ENCODE measurements around the gene CALD1. TPM values are rescaled to one million over a fixed set of nuclear protein-coding genes. Genes with fewer than 3 reads are reported as not detected.

Gene CALD1
- total and polyA plus RNA-seq, 2 donors: 616 to 1,279 TPM

DNA sequence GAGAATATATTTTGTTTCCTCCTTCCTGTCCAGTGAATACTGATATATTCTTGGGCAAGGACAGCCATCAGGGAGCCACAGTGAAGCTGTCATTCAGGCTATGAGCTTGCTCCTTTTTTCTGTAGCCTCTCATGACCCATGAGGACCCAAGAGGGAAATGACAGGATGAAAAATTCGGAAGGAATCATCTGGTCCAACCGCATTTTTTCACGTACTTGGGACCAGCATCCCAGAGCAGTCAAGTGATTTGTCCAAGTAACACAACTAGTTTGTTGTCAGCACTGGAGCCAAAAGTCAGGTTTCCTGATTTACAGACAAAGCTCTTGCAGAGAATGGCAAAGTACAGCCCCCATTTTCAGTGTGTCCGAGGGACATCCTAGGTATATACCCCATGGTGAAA, 159.7 kb downstream of the CALD1 start:
- Histone ChIP-seq H3K4me3 (ENCODE audit: low read depth, low read length) (no peak overlapping the region), H3K4me1 (ENCODE audit: insufficient read depth) (no peaks in the 10 kb centered on the region), H3K36me3 (ENCODE audit: insufficient read depth) (peaks cover 3% of the 10 kb centered on the region), H3K27ac (ENCODE audit: low read depth) (no peak overlapping the region)
- WGBS: 85% methylated on average over 4 of the region's 4 CpGs
- DNase-seq (ENCODE audit: extremely low spot score): no peak

- Histone ChIP-seq H3K36me3 (ENCODE audit: insufficient read depth) (peaks cover 3% of the 10 kb centered on the region), H3K4me3 (ENCODE audit: low read depth, low read length) (no peak overlapping the region), H3K27ac (ENCODE audit: low read depth) (no peak overlapping the region), H3K4me1 (ENCODE audit: insufficient read depth) (no peaks in the 10 kb centered on the region)
- no peak for DNase-seq (ENCODE audit: extremely low spot score)
These were observed 161.3 kb downstream of the CALD1 start for GRCh38 chr7:134940729-134941128.

DNA sequence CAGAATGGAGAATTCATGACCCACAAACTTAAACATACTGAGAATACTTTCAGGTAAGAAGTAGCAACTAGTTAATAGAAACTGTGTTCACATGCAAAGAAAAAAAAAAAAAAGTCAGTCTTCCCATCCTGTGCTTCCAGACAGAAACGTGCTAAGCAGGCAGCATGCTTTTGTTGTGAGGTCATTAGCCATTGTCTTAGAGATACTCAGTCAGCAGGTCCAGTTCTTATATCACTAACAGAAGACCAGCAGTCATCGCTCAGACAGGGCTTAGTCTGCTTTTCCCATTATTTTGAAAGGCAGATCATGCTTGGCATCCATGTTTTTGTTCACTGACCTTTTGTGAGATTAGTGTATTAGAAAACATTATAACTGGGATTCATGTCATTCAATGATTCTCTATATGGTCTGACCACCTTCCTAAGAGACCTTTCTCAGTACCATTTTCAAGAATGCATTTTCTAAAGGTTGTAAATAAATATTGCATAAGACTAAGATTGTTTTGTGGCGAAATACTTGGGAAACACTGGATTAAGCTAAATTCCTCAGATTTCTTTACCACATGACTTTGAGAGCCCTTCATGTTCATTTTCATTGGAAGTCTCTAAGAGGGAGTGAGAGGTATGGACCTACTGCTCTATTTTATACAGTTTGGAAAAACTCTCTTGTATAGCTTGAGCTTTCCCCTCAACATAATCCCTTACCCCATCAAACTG, 161.9 kb downstream of the CALD1 start:
- WGBS: 52% methylated on average over 3 of the region's 3 CpGs
- no peak overlapping the region for H3K4me3 ChIP-seq (ENCODE audit: low read depth, low read length)
- H3K36me3 ChIP-seq (ENCODE audit: insufficient read depth): peaks cover 3% of the 10 kb centered on the region
- no peak overlapping the region for H3K27ac ChIP-seq (ENCODE audit: low read depth)
- no peaks in the 10 kb centered on the region for H3K4me1 ChIP-seq (ENCODE audit: insufficient read depth)
- DNase-seq (ENCODE audit: extremely low spot score): no peak

DNA sequence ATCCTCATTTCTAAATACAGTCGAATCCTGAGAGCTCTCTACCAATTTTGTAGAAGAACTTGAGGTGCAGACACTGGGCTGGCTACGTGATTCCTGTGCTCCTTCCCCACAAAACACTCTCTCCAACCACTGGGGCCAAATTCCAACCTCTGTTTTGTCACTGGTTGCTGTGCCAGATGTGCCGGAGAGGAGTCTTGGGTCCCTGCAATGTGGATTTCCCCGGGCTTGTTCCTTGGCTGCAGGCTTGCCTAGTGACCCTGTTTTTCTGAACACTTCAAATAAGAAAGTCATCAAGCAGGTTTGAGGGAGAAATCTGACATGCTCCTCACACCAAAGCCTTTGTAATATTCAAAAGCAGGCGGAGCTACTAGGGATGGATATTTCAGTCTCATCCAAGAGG, 162.5 kb downstream of the CALD1 start:
- 77% methylated on average over 5 of the region's 5 CpGs for WGBS
- Histone ChIP-seq H3K4me1 (ENCODE audit: insufficient read depth) (no peaks in the 10 kb centered on the region), H3K27ac (ENCODE audit: low read depth) (no peak overlapping the region)

GRCh38 chr7:134942690-134943466, 163.4 kb downstream of the CALD1 start:
- DNase-seq (ENCODE audit: extremely low spot score): no peak
- no peak overlapping the region for H3K27ac ChIP-seq (ENCODE audit: low read depth)
- H3K36me3 ChIP-seq (ENCODE audit: insufficient read depth): peaks cover 3% of the 10 kb centered on the region
- H3K4me3 ChIP-seq (ENCODE audit: low read depth, low read length): no peak overlapping the region
- H3K4me1 ChIP-seq (ENCODE audit: insufficient read depth): no peaks in the 10 kb centered on the region
- 77% methylated on average over 9 of the region's 9 CpGs for WGBS

More for the DNA sequence above, 162.5 kb downstream of the CALD1 start:
- Histone ChIP-seq H3K36me3 (ENCODE audit: insufficient read depth) (peaks cover 3% of the 10 kb centered on the region), H3K4me3 (ENCODE audit: low read depth, low read length) (no peak overlapping the region)
- no peak for DNase-seq (ENCODE audit: extremely low spot score)

DNA sequence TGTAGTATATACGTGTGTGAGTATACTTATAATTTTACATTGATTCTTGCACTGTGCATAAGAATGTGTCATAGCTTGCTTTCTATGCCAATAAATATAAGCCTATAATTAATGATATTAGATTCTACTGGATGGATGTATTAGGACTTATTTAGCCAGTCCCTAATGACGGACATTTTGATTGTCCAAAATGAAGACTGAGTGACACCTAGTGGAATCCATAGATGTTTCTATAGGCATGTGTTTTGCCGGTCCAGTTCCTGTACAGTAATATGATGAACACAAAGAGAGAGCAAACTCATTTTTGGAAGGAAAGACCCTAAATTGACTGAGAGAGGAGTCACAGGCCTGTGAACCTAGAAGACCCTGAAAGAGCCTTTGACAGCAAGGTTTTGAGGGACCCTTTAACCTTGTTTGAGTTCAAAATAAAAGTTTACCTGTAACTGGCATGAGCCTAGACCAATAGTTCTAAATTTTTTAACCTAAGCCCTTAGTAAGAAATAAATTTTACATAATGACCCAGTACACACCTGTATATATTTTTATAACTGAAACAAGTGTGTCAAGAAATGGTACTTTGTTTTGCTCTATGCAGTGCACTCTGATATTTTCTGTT, 164.5 kb downstream of the CALD1 start:
- no peak for DNase-seq (ENCODE audit: extremely low spot score)
- Histone ChIP-seq H3K4me3 (ENCODE audit: low read depth, low read length) (no peak overlapping the region), H3K36me3 (ENCODE audit: insufficient read depth) (peaks cover 3% of the 10 kb centered on the region), H3K27ac (ENCODE audit: low read depth) (no peak overlapping the region), H3K4me1 (ENCODE audit: insufficient read depth) (no peaks in the 10 kb centered on the region)
- 50% methylated on average over 3 of the region's 3 CpGs for WGBS

GRCh38 chr7:134945691-134946090, 166.3 kb downstream of the CALD1 start:
- no peaks in the 10 kb centered on the region for H3K36me3 ChIP-seq (ENCODE audit: insufficient read depth)
- H3K4me3 ChIP-seq (ENCODE audit: low read depth, low read length): no peak overlapping the region
- 79% methylated on average over 3 of the region's 3 CpGs for WGBS
- H3K27ac ChIP-seq (ENCODE audit: low read depth): no peak overlapping the region
- no peak for DNase-seq (ENCODE audit: extremely low spot score)
- H3K4me1 ChIP-seq (ENCODE audit: insufficient read depth): no peaks in the 10 kb centered on the region

- no peak overlapping the region for H3K27ac ChIP-seq (ENCODE audit: low read depth)
- DNase-seq (ENCODE audit: extremely low spot score): no peak
- no peak overlapping the region for H3K4me3 ChIP-seq (ENCODE audit: low read depth, low read length)
- no peaks in the 10 kb centered on the region for H3K36me3 ChIP-seq (ENCODE audit: insufficient read depth)
- 83% methylated on average over 2 of the region's 2 CpGs for WGBS
- H3K4me1 ChIP-seq (ENCODE audit: insufficient read depth): no peaks in the 10 kb centered on the region
These were observed 166.8 kb downstream of the CALD1 start for GRCh38 chr7:134946260-134946659.

DNA sequence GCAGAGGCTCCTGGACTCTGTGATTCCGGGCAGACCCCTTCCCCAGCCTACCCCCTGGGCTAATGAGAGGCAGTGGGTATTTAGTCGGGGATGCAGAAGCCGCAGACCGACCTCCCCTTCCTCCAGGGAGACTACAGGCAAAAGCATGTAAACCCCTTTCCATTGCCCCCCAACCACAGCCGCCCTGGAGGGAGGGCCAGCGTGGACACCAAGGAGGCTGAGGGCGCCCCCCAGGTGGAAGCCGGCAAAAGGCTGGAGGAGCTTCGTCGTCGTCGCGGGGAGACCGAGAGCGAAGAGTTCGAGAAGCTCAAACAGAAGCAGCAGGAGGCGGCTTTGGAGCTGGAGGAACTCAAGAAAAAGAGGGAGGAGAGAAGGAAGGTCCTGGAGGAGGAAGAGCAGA, 167.9 kb downstream of the CALD1 start:
- Histone ChIP-seq H3K36me3 (ENCODE audit: insufficient read depth) (no peaks in the 10 kb centered on the region), H3K4me1 (ENCODE audit: insufficient read depth) (no peaks in the 10 kb centered on the region), H3K27ac (ENCODE audit: low read depth) (no peak overlapping the region), H3K4me3 (ENCODE audit: low read depth, low read length) (no peak overlapping the region)
- DNase-seq (ENCODE audit: extremely low spot score): no peak
- 95% methylated on average over 17 of the region's 17 CpGs for WGBS

DNA sequence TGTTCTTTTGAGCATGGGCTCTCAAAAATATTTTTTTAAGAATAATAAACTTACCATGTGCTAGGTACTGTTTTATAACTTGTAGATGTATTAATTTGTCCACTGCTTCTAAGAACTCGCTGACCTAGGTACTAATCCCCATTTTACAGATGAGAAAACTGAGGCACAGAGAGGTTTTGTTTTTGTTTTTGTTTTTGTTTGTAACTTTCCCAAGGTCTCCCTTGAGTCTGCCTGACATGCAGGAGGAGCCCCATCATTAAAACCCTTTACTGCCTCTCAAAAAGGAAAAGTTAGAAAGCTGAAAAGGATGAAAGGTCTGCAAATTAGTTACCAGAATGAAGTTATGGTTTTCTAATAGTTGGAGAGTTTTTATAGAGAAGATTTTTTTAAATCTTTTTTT, 168.4 kb downstream of the CALD1 start:
- H3K4me3 ChIP-seq (ENCODE audit: low read depth, low read length): no peak overlapping the region
- no peak for DNase-seq (ENCODE audit: extremely low spot score)
- H3K27ac ChIP-seq (ENCODE audit: low read depth): no peak overlapping the region
- no peaks in the 10 kb centered on the region for H3K4me1 ChIP-seq (ENCODE audit: insufficient read depth)
- WGBS: 99% methylated on average over 1 of the region's 1 CpG
- H3K36me3 ChIP-seq (ENCODE audit: insufficient read depth): no peaks in the 10 kb centered on the region

DNA sequence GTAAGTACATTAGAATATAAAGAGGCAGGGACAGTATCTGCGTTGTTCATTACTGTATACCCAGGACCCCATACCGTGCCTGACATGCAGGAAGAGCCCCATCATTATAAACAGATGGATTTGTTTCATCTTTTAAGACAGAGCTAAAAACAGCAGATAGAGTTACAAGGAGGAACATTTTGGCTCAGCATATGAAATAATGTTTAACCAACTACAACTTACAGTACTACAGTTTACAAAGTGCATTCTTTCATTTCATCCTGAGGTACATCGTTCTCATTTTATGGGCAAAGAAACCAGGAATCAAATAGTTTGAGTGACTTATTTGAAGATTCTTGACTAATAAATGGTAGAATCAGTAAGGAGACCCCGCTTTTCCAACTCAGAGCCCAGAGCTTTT, 168.8 kb downstream of the CALD1 start:
- no peak overlapping the region for H3K27ac ChIP-seq (ENCODE audit: low read depth)

DNA sequence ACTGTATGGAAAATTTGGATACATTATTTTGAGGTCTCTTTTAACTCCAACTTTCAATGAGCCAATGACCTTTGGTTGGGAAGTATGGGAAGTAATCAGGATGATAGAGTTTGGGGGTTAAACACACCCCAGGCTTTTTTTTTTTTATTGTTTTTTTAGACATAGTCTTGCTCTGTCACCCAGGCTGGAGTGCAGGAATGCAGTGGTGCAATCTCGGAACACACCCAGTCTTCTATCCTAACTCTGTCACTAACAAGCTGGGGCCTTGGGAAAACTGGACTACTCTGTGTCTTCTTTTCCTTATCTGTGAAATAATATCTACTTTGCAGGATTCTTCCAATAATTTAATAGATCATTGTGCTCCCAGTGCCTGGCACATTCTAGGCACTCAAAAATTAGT, 169.3 kb downstream of the CALD1 start:
- WGBS: 76% methylated on average over 1 of the region's 1 CpG
- no peak overlapping the region for H3K27ac ChIP-seq (ENCODE audit: low read depth)
- H3K36me3 ChIP-seq (ENCODE audit: insufficient read depth): no peaks in the 10 kb centered on the region
- no peaks in the 10 kb centered on the region for H3K4me1 ChIP-seq (ENCODE audit: insufficient read depth)
- DNase-seq (ENCODE audit: extremely low spot score): no peak
- no peak overlapping the region for H3K4me3 ChIP-seq (ENCODE audit: low read depth, low read length)

More for the DNA sequence above, 168.8 kb downstream of the CALD1 start:
- Histone ChIP-seq H3K4me3 (ENCODE audit: low read depth, low read length) (no peak overlapping the region), H3K4me1 (ENCODE audit: insufficient read depth) (no peaks in the 10 kb centered on the region), H3K36me3 (ENCODE audit: insufficient read depth) (no peaks in the 10 kb centered on the region)
- DNase-seq (ENCODE audit: extremely low spot score): no peak
- WGBS: 50% methylated on average over 4 of the region's 4 CpGs

DNA sequence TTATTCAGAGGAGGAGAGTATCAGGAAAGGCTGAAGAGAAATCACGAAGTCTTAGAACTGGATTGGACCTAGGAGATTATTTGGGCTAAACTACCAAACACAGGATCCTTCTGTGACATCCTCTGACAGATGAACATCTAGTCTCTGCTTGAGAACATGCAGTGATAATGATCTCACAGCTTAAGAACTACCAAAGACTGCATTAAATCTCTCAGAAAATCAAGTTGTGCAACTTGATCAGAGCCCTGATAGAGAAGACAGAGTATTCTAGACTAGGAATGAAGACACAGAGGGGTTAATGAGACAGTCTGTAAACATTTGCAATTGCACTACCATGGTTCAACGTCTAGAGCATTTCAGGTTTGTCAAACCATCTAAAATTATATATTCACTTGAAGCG, 169.7 kb downstream of the CALD1 start:
- no peak for DNase-seq (ENCODE audit: extremely low spot score)
- Histone ChIP-seq H3K36me3 (ENCODE audit: insufficient read depth) (no peaks in the 10 kb centered on the region), H3K4me1 (ENCODE audit: insufficient read depth) (no peaks in the 10 kb centered on the region), H3K27ac (ENCODE audit: low read depth) (no peak overlapping the region), H3K4me3 (ENCODE audit: low read depth, low read length) (no peak overlapping the region)
- 66% methylated on average over 3 of the region's 3 CpGs for WGBS

Data from urinary bladder (tissue), 4 donors.